GM12878 (cell line): ENCODE data around the gene HPSE2. TPM values are rescaled to one million over a fixed set of nuclear protein-coding genes. Genes with fewer than 3 reads are reported as not detected.

Experiments
- ATAC-seq: fragments of 200-7000 bp; cut with Tn5 transposase; 3 replicates; pipeline ENCODE4 v1.9.1; 2020; ENCODE audit warnings: mild to moderate bottlenecking, moderate library complexity
- BruUV-seq: library from RNA; stranded (reverse); fragments of 400-500 nt; replicated peaks from 2 replicates; lab custom pipeline; 2021; lab: Mats Ljungman, UMichigan
- CTCF ChIA-PET: fragments of 300-600 bp; sonication (Branson Sonifier 250); formaldehyde crosslinking; extraction: SDS; loops from one replicate; lab custom pipeline; 2021; ENCODE audit warnings: inconsistent platforms; lab: Yijun Ruan, JAX
- POLR2A ChIA-PET: fragments of 350-600 bp; formaldehyde crosslinking; extraction: SDS; loops from one replicate; lab custom pipeline; 2021; ENCODE audit warnings: inconsistent platforms; lab: Charles Lee
- RAD21 ChIA-PET: fragments of 300-600 bp; sonication (Branson Sonifier 250); formaldehyde crosslinking; loops from one replicate; lab custom pipeline; 2023; ENCODE audit warnings: antibody characterized with exemption; ENCODE audit not compliant: unreplicated experiment; lab: Charles Lee
- SMC1A ChIA-PET: fragments of 300-600 bp; sonication (Branson Sonifier 250); formaldehyde crosslinking; loops from one replicate; lab custom pipeline; 2023; ENCODE audit not compliant: unreplicated experiment, uncharacterized antibody; lab: Charles Lee
- DNase-seq: peaks from one replicate; pipeline ENCODE4 v3.0.0-alpha.2; 2011; ENCODE audit warnings: low read depth, low spot score
- FAIRE-seq: peaks from 3 replicates; lab custom pipeline; 2011; peaks lifted over from hg19 to GRCh38; lab: Jason Lieb, UNC
- H2AFZ ChIP-seq: 2 replicates; pipeline ENCODE4 v1.6.0; 2011; ENCODE audit warnings: low read depth, low read length, control low read depth; ENCODE audit not compliant: control insufficient read depth
- H3K27ac ChIP-seq: 2 replicates; pipeline ENCODE4 v1.5.1; 2011; ENCODE audit warnings: control low read depth; ENCODE audit not compliant: control insufficient read depth, insufficient read depth
- H3K27me3 ChIP-seq, 2 experiments: replicated peaks in 1 of 2; 2 replicates each; pipeline versions ENCODE4 v1.6.0 to v1.6.1; 2011; ENCODE audit warnings: low read length in 1 of 2; ENCODE audit not compliant: control insufficient read depth in 2 of 2, insufficient read depth in 2 of 2
- H3K36me3 ChIP-seq, 2 experiments: 2 replicates each; pipeline ENCODE4 v1.5.1; 2011; ENCODE audit warnings: low read length in 1 of 2; ENCODE audit not compliant: control insufficient read depth in 2 of 2, insufficient read depth in 2 of 2
- H3K4me1 ChIP-seq: 2 replicates; pipeline ENCODE4 v1.6.1; 2011; ENCODE audit warnings: mild to moderate bottlenecking, low read length, moderate library complexity, mixed read lengths; ENCODE audit not compliant: control insufficient read depth, insufficient read depth
- H3K4me2 ChIP-seq: 2 replicates; pipeline ENCODE4 v1.6.0; 2011; ENCODE audit warnings: control low read depth; ENCODE audit not compliant: control insufficient read depth, insufficient read depth
- H3K4me3 ChIP-seq: fragments of 200-600 bp; sonication (generic); 2 replicates; pipeline ENCODE4 v1.5.1; 2016
- H3K79me2 ChIP-seq: 2 replicates; pipeline ENCODE4 v1.6.0; 2011; ENCODE audit warnings: low read length; ENCODE audit not compliant: control insufficient read depth, insufficient read depth
- H3K9ac ChIP-seq: 2 replicates; pipeline ENCODE4 v1.8.0; 2011; ENCODE audit warnings: low read length, control low read depth, mixed read lengths; ENCODE audit not compliant: control insufficient read depth, insufficient read depth
- H3K9me3 ChIP-seq: replicated peaks from 3 replicates; pipeline ENCODE4 v1.5.1; 2011; ENCODE audit warnings: mild to moderate bottlenecking, low read length; ENCODE audit not compliant: control insufficient read depth, insufficient read depth
- H4K20me1 ChIP-seq: 2 replicates; pipeline ENCODE4 v1.6.0; 2011; ENCODE audit not compliant: control insufficient read depth, insufficient read depth
- CBFB ChIP-seq: IDR thresholded peaks from 2 replicates; pipeline ENCODE4 v1.6.1; 2016; ENCODE audit warnings: antibody characterized with exemption, low read depth
- FOXK2 ChIP-seq: fragments of 450-650 bp; IDR thresholded peaks from 2 replicates; pipeline ENCODE4 v1.6.1; 2017; ENCODE audit warnings: mild to moderate bottlenecking, moderate library complexity
- WGBS: methylation state at CpG from one replicate; pipeline ENCODE4 v1.1.6; 2016; ENCODE audit warnings: low lambda C conversion rate; ENCODE audit not compliant: insufficient replicate concordance, insufficient coverage; ENCODE audit errors: missing lambda C conversion rate; 5-methylcytosine and 5-hydroxymethylcytosine counted together
- in situ Hi-C: fragments of 300-500 bp; cut with MboI; formaldehyde crosslinking; loops from 9 replicates; pipeline ENCODE4 v1.14.3; 2018; ENCODE audit warnings: mixed read lengths
- intact Hi-C: fragments of 100-400 bp; cut with micrococcal nuclease; formaldehyde crosslinking; loops from one replicate; pipeline ENCODE4 v1.14.2; 2022; ENCODE audit not compliant: unreplicated experiment
- polyA plus RNA-seq, 11 experiments: library from polyadenylated mRNA; depleted of rRNA in 4 of 11; unstranded in 6 of 11; stranded (reverse) in 5 of 11; fragments of >200 nt; fragmentation: Nextera tagmentation in 4 of 11; fragmentation: Illumina TruSeq in 1 of 11; extraction: Ambion mirVana in 4 of 11; extraction: Trizol in 1 of 11; gene quantifications; 1 replicate in 1 of 11; 2 replicates in 10 of 11; pipeline versions ENCODE4 v1.2.1 to v1.2.3, GENCODE V29; 2011 to 2016; ENCODE audit warnings: inconsistent platforms in 2 of 11, missing spikeins in 2 of 11, low read depth in 1 of 11
- total RNA-seq, 4 experiments: library from RNA; depleted of rRNA in 3 of 4; stranded (reverse); fragments of >200 nt in 3 of 4; fragmentation: Illumina TruSeq in 1 of 4; extraction: Trizol in 1 of 4; gene quantifications; 2 replicates each; pipeline versions ENCODE4 v1.2.1 to v1.2.3, GENCODE V29; 2013 to 2021

HPSE2 gene
- total and polyA plus RNA-seq, 10 of the 15 experiments (the other 5 are each of a cell fraction or from before 2014, with no cell fraction given): 0.06 TPM; not detected in 9

DNA sequence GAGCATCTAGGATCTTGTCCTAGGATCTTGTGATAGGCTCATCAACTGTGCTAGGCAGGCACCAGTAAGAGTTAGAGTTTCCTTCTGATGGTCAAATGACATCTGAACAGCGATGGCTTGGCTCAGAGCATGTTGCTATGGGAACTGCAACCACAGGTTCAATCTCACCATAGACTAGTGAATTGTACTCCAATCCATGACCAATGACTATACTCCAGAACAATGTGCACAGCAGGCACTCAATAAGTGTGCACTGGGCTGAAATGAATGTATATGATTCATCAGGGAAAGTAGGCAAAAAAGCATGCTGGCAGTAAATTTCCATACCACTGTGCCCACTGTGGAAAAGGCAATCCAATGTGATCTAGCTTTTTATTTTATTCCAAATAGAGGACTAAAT is 625.4 kb downstream of the HPSE2 start:
- ATAC-seq (no peak), FAIRE-seq (no peak)
- H3K36me3 ChIP-seq: no peaks in the 10 kb centered on the region
- no peaks in the 10 kb centered on the region for H3K9me3 ChIP-seq
- intact Hi-C loops: no loop called here
- WGBS: 6% methylated on average over 1 of the region's 1 CpG
- ChIA-PET CTCF (interaction anchor here (0.6 kb wide), 1 partner anchor 1089 kb away, joined by 4 read pairs; no protein-coding TSS in a partner anchor), RAD21 (no interaction called here), POLR2A (no interaction called here)
- H3K4me2 ChIP-seq: no peak overlapping the region
- H3K79me2 ChIP-seq: no peaks in the 10 kb centered on the region
- H3K27ac ChIP-seq: no peak overlapping the region
- no peaks in the 10 kb centered on the region for H4K20me1 ChIP-seq
- no peak overlapping the region for H3K4me3 ChIP-seq
- TF ChIP-seq CBFB: no peak
- TF ChIP-seq, all 136 proteins: peak for 0
- no peak overlapping the region for H3K9ac ChIP-seq
- SMC1A ChIA-PET: no interaction called here
- BruUV-seq: no TSS peak
- no peak overlapping the region for H2AFZ ChIP-seq
- no peaks in the 10 kb centered on the region for H3K4me1 ChIP-seq
- no peaks in the 10 kb centered on the region; a peak in 2 of 4 replicates for H3K27me3 ChIP-seq
- in situ Hi-C loops: no loop called here
- DNase-seq: no peak

DNA sequence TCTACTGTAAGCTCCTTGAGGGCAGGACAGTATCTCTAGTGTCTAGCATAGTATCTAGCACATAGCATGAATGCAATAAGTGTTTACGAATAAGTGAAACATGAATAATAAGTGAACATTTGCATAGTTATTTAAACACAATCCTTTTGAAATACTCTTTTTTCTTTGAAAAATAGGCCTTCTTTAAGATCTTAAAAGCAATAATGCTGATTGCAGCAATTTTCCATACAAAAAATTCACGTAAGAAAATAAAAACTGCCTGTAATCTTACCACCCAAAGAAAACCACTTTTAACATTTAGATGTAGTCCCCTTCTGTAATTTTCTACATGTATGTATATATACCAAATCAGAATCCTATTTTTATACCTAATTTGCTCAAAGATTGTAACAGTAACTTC is 626.4 kb downstream of the HPSE2 start:
- 48% methylated on average over 2 of the region's 2 CpGs for WGBS
- H3K9me3 ChIP-seq: no peaks in the 10 kb centered on the region
- in situ Hi-C loops (no loop called here), intact Hi-C loops (no loop called here)
- no peaks in the 10 kb centered on the region for H3K79me2 ChIP-seq
- ChIA-PET POLR2A (no interaction called here), SMC1A (no interaction called here), CTCF (interaction anchor here (0.6 kb wide), 1 partner anchor 949 kb away, joined by 4 read pairs; no protein-coding TSS in a partner anchor), RAD21 (no interaction called here)
- no peaks in the 10 kb centered on the region; a peak in 2 of 4 replicates for H3K27me3 ChIP-seq
- no peak for DNase-seq
- no peak overlapping the region for H3K4me2 ChIP-seq
- ATAC-seq: no peak
- no peak overlapping the region for H3K9ac ChIP-seq
- H3K4me3 ChIP-seq: no peak overlapping the region
- TF ChIP-seq FOXK2: no peak
- H3K4me1 ChIP-seq: no peaks in the 10 kb centered on the region
- no TSS peak for BruUV-seq
- no peak for FAIRE-seq
- H3K27ac ChIP-seq: no peak overlapping the region
- H2AFZ ChIP-seq: no peak overlapping the region
- no peaks in the 10 kb centered on the region for H4K20me1 ChIP-seq
- no peaks in the 10 kb centered on the region for H3K36me3 ChIP-seq
